Measurements from ENCODE around the gene DGKD.

DNA sequence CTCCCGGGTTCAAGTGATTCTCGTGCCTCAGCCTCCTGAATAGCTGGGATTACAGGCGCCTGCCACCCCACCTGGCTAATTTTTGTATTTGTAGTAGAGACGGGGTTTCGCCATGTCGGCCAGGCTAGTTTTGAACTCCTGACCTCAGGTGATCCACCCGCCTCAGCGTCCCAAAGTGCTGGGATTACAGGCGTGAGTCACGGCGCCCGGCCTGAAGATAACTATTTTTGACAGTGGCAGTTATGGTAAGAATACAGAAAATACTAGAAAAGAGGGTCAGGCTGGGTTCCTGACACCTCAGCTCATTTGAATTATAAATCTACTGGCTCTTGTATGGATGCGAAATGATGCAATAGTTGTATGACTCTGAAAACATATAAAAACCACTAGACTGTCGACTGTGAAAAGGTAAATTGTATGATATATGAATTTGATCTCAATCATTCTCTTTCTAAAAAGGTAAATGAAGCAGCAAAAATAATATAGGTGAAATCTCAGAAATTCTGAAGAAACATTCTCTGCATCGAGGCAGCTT is 11.1 kb upstream of the DGKD start:
- TF ChIP-seq CTCF (IDR thresholded peaks at IDR 0.05) (no peak), POLR2A (IDR thresholded peaks at IDR 0.05) (no peak)

All from Peyer's patch (tissue), 4 donors.